Stimulated activated CD4-positive, alpha-beta T cell treated with anti-CD3 and anti-CD28 coated beads, Interleukin-12 subunit alpha, Interleukin-12 subunit beta, amount 100 ng/mL, for 4 hours (primary cell): ENCODE measurements around the gene BMX.

ENCODE experiments used
- DNase-seq: peaks from one replicate; pipeline ENCODE4 v3.0.0-alpha.2; 2020

BMX gene

GRCh38 chrX:15576019-15576418 is 75.4 kb downstream of the BMX start:
- DNase-seq, result no peak

- no peak for DNase-seq
Measured at GRCh38 chrX:15579778-15580747, 79.5 kb downstream of the BMX start.

DNA sequence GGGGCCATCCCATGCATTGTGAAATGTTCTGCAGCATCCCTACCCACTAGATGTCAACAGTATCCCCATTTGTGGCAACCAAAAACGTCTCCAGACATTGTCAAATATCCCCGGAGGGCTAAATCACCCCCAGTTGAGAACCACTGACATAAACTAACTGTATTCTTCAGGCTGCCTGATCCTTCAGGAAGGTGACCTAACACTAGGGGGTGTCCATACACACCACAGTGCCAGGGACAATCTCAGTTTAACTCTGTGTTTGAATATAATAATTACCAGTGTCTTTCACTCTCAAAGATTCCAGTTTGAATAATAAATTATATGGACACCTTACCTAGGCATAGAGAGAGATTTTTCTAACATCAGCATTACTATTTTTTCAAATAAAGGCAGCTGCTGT is 93.8 kb downstream of the BMX start:
- no peak for DNase-seq

GRCh38 chrX:15598026-15598425 is 97.4 kb downstream of the BMX start:
- DNase-seq, result no peak

GRCh38 chrX:15599461-15599860 is 98.9 kb downstream of the BMX start:
- DNase-seq, result no peak

GRCh38 chrX:15600049-15600448 is 99.4 kb downstream of the BMX start:
- no peak for DNase-seq

DNA sequence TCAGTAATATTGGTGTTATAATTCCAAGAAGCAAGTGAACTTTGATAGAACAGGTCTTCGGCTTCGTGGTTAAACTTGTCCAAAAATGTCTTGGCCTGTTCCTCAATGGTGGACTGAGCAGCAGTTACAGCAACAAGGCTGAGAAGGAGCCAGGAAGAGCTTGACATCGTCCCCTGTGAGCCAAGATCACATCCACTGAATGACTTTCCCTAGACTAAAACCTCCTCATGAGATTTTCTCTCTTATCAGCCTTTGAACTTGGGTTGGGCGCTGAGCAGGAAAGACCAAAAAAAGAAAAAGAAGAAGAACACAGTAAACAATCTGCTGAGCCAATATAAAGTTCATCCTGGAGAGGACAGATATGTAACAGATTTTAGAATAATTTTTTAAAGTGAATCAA is 100.1 kb downstream of the BMX start, which contains the start of gene ACE2:
Gene ACE2 (minus strand): TSS at position 216 of the 400 bp plus-strand sequence. CDS start 49 bp downstream, at position 167.
- no peak for DNase-seq

- no peak for DNase-seq
Measured at GRCh38 chrX:15601932-15602331, 101.3 kb downstream of the BMX start.

DNA sequence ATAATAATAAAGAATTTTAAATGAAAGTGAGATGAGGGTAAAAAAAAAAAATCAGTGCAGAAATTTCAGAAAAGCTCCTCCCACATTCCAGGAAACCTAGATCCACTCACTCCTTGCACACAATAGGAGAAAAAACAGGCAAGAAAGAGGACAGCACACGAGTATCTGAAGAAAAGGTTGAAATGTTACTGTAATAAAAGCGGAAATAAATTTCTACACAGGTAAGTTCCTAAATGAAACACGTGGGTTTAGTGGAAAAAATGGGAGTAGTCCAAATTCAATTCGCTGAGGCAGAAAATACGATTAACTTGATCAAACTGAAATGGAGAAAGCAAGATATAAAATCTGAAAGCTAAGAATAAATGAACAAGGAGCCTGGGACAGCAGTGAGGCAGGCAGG is 102.2 kb downstream of the BMX start:
- DNase-seq, result no peak

- DNase-seq, result no peak
Measured at GRCh38 chrX:15605226-15605625, 104.6 kb downstream of the BMX start.
